Thymus (tissue), 11 donors: ENCODE results near the gene ERAS. TPM values are rescaled to one million over a fixed set of nuclear protein-coding genes. Genes with fewer than 3 reads are reported as not detected.
"Not testable (repeated sequence)": the region's sequence is repeated elsewhere in the genome, so short reads cannot be mapped to it uniquely, and the experiment has no call there.

Source experiments
- DNase-seq, 9 donors: peaks; one replicate each; pipeline ENCODE4 v3.0.0-alpha.2; 2013; ENCODE audit warnings: low spot score in 9 of 9, low read depth in 6 of 9, missing footprints in 1 of 9
- H3K27ac ChIP-seq, 2 donors: one replicate each; pipeline ENCODE4 v1.5.1; 2013; ENCODE audit warnings: control low read depth in 1 of 2, low read depth in 1 of 2, low read length in 1 of 2, mild to moderate bottlenecking in 1 of 2, moderate library complexity in 1 of 2
- H3K27me3 ChIP-seq, 2 donors: one replicate each; pipeline ENCODE4 v1.5.1; 2013; ENCODE audit warnings: low read length in 1 of 2; ENCODE audit not compliant: control insufficient read depth in 2 of 2, insufficient read depth in 1 of 2
- H3K36me3 ChIP-seq, 2 donors: one replicate each; pipeline ENCODE4 v1.5.1; 2013; ENCODE audit warnings: low read length in 1 of 2, mild to moderate bottlenecking in 1 of 2, moderate library complexity in 1 of 2; ENCODE audit not compliant: control insufficient read depth in 2 of 2, insufficient read depth in 2 of 2
- H3K4me1 ChIP-seq, 2 donors: one replicate each; pipeline ENCODE4 v1.5.1; 2013; ENCODE audit warnings: low read length in 2 of 2; ENCODE audit not compliant: control insufficient read depth in 2 of 2, insufficient read depth in 2 of 2
- H3K4me3 ChIP-seq, 2 donors: one replicate each; pipeline ENCODE4 v1.5.1; 2013; ENCODE audit warnings: low read length in 2 of 2, control low read depth in 1 of 2, mild to moderate bottlenecking in 1 of 2
- H3K9me3 ChIP-seq, 2 donors: one replicate each; pipeline ENCODE4 v1.5.1; 2013; ENCODE audit warnings: low read length in 1 of 2, mild to moderate bottlenecking in 1 of 2; ENCODE audit not compliant: control insufficient read depth in 2 of 2, insufficient read depth in 1 of 2
- WGBS: extraction: QIAGEN DNeasy Blood & Tissue Kit; methylation state at CpG from one replicate; pipeline ENCODE4 v1.1.7; 2013; 5-methylcytosine and 5-hydroxymethylcytosine counted together
- polyA plus RNA-seq: library from polyadenylated mRNA; stranded (reverse); fragments of 200-250 nt; gene quantifications from one replicate; pipeline ENCODE4 v1.2.3, GENCODE V29; 2013
- total RNA-seq: library from RNA; stranded (reverse); fragments of 120-200 nt; gene quantifications from one replicate; pipeline ENCODE4 v1.2.4, GENCODE V29; 2013
- donor health status: healthy.

ERAS gene
- total and polyA plus RNA-seq, 2 donors: 0.09 TPM; not detected in 1

DNA sequence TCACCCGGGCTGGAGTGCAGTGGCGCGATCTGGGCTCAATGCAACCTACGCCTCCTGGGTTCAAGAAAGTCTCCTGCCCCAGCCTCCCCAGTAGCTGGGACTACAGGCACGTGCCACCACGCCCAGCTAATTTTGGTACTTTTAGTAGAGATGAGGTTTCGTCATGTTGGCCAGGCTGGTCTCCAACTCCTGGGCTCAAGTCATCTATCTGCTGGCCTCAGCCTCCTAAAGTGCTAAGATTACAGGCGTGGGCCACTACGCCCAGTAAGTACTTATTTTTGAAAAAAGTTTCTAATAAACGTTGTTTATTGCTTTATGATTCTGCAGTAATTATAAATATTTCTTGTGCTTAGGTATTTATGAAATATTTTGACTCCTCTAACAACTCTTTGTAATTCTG lies 13.4 kb downstream of the ERAS start:
- peaks cover 0 to 3% of the 10 kb centered on the region in 2 donors for H3K9me3 ChIP-seq
- 96% methylated on average over 10 of the region's 10 CpGs for WGBS
- no peaks in the 10 kb centered on the region for H3K36me3 ChIP-seq
- no peak for DNase-seq
- peaks cover 0 to 3% of the 10 kb centered on the region in 2 donors for H3K4me1 ChIP-seq
- H3K27me3 ChIP-seq: peaks cover 8 to 34% of the 10 kb centered on the region in 2 donors
- H3K27ac ChIP-seq: no peak overlapping the region
- no peak overlapping the region for H3K4me3 ChIP-seq

DNA sequence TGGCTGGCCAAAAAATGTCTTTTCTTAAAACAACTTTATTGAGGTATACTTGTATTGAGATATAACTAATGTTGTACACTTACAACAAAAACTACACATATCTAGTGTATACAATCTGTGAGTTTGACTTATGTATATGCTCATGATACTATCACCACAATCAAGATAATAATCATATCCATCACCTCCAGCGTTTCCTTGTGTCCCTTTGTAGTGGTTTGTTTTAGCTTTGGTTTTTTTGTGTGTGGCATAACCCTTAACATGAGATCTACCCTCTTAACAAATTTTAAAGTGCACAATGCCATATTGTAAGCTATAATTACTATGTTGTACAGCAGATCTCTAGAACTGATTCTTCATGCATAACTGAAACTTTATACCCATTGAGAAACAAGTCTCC lies 22.5 kb downstream of the ERAS start:
- 0% methylated on average over 1 of the region's 1 CpG for WGBS
- H3K9me3 ChIP-seq: no peaks in the 10 kb centered on the region
- H3K36me3 ChIP-seq: no peaks in the 10 kb centered on the region
- no peak for DNase-seq
- no peak overlapping the region for H3K4me3 ChIP-seq
- no peak overlapping the region for H3K27ac ChIP-seq
- H3K27me3 ChIP-seq: peaks cover 0 to 6% of the 10 kb centered on the region in 2 donors
- H3K4me1 ChIP-seq: no peaks in the 10 kb centered on the region

DNA sequence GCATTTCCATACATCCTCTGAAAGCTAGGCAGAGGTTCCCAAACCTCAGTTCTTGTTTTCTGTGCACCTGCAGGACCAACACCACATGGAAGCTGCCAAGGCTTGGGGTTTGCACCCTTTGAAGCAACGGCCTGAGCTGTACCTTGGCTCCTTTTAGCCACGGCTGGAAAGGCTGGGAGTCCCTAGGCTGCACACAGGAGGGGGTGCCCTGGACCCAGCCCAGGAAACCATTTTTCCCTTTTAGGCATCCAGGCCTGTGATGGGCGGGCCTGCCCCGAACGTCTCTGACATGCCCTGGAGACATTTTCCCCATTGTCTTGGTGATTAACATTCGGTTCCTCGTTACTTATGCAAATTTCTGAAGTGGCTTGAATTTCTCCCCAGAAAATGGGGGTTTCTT lies 26.5 kb downstream of the ERAS start:
- Histone ChIP-seq H3K4me3 (no peak overlapping the region), H3K27ac (no peak overlapping the region), H3K4me1 (no peaks in the 10 kb centered on the region), H3K27me3 (no peaks in the 10 kb centered on the region), H3K36me3 (no peaks in the 10 kb centered on the region), H3K9me3 (no peaks in the 10 kb centered on the region)
- DNase-seq: no peak
- 95% methylated on average over 7 of the region's 7 CpGs for WGBS

DNA sequence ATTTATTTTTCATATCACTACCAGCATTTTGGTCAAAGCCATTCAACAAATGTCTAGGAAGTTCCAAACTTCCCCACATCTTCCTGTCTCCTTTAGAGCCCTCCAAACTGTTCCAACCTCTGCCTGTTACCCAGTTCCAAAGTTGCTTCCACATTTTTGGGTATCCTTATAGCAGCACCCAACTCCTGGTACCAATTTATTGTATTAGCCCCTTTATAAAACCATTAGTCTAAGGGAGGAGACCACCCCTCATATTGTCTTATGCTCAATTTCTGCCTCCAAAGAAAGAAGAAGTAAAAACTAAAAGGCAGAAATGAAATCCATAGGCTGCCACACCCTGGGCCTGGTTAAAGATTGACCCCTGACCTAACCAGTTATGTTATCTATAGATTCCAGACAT lies 27.2 kb downstream of the ERAS start:
- H3K36me3 ChIP-seq, H3K4me1 ChIP-seq, H3K4me3 ChIP-seq, H3K27ac ChIP-seq, H3K9me3 ChIP-seq, DNase-seq, H3K27me3 ChIP-seq: not testable (repeated sequence)

DNA sequence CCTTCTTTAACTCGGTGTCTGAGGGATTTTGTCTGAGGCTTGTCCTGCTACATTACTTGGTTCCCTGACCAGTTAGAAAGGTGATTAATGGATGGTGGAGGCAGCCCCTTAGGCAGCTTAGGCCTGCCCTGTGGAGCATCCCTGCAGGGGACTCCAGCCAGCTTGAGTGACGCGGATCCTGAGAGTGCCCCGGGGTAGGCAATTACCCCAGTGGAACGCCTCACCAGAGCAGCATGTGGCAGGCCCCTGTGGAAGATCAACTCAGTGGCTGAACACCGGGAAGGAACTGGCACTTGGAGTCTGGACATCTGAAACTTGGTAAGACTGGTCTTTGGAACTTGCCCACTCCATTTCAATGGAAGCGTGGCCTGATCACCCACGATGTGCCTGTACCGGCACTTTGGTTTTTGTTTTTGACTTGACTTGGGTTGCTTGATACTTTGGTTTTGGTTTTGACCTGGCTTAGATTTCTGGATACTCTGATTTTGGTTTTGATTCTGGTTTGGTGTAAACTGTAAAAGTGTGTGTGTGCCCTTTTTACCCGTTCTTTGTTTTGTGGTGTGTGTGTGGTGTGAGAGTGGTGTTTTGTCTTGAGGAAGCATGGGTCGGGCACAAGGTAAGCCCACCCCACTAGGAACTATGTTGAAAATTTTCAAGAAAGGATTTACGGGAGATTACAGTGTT lies 27.9 kb downstream of the ERAS start:
- not testable (repeated sequence) for H3K36me3 ChIP-seq, H3K4me3 ChIP-seq, H3K4me1 ChIP-seq, H3K9me3 ChIP-seq, H3K27me3 ChIP-seq, DNase-seq, H3K27ac ChIP-seq
- WGBS: 95% methylated on average over 12 of the region's 12 CpGs

DNA sequence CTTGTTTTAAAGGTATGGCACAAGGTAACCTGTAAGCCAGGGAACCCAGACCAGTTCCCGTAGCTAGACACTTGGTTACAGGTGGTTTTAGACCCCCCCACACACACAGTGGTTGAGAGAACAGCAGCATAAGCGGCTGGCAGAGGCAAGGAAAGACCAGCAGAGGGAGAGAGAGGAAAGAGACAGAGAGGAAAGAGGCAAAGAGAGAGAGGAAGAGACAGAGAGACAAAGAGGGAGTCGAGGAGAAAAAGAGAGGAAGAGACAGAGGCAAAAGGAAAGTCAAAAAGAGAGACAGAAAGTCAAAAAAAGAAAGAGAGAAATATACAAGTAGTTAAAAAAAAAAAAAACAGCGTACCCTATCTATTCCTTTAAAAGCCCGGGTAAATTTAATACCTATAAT lies 28.6 kb downstream of the ERAS start:
- DNase-seq: peak in 1 of 9 donors; percentile 19
- Histone ChIP-seq H3K9me3 (no peaks in the 10 kb centered on the region), H3K27ac (no peak overlapping the region), H3K4me3 (no peak overlapping the region), H3K36me3 (no peaks in the 10 kb centered on the region), H3K4me1 (no peaks in the 10 kb centered on the region), H3K27me3 (no peaks in the 10 kb centered on the region)
- WGBS: 57% methylated on average over 5 of the region's 5 CpGs

DNA sequence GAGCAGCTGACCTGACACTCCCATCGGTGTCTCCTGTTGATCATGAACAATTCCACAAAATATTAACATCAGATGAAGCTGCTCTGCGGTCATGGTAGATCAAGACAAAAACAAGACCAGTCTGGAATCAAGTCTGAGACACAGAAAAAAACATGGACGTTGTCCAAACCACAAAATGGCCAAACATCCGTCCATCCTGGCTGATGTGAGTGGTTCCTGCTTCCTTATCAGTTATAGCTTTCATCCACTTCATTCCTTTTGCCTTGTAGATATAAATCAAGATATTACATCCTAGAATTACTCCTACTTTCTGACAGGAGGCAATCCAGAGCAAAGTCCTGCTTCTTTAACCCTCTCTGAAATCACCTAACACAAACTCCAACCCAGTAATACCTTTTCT lies 37.9 kb downstream of the ERAS start:
- no peak overlapping the region for H3K4me3 ChIP-seq
- H3K27ac ChIP-seq: no peak overlapping the region
- no peaks in the 10 kb centered on the region for H3K36me3 ChIP-seq
- WGBS: 46% methylated on average over 4 of the region's 4 CpGs
- no peak for DNase-seq
- H3K27me3 ChIP-seq: no peaks in the 10 kb centered on the region
- H3K4me1 ChIP-seq: no peaks in the 10 kb centered on the region
- no peaks in the 10 kb centered on the region for H3K9me3 ChIP-seq

DNA sequence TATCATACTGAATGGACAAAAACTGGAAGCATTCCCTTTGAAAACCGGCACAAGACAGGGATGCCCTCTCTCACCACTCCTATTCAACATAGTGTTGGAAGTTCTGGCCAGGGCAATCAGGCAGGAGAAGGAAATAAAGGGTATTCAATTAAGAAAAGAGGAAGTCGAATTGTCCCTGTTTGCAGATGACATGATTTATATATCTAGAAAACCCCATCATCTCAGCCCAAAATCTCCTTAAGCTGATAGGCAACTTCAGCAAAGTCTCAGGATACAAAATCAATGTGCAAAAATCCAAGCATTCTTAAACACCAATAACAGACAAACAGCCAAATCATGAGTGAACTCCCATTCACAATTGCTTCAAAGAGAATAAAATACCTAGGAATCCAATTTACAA lies 45.7 kb downstream of the ERAS start:
- not testable (repeated sequence) for H3K4me3 ChIP-seq

DNA sequence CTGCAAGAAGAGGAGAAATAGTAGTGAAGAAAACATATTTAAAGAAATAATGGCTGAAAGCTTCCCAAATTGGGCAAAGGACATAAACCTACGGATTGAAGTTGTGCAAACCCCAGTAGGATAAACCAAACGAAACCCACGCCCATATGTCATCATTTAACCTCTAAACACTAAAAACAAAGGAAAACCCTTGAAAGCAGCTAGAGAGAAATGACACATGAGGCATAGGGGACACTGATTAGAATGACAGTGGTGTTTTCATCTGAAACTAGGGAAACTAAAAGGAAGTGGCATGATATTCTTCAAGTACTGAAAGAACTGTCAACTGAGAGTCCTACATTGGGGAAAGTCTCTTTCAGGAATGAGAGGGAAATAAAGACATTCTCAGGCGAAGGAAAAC lies 50.6 kb downstream of the ERAS start:
- not testable (repeated sequence) for H3K9me3 ChIP-seq, H3K4me1 ChIP-seq, H3K27me3 ChIP-seq, H3K27ac ChIP-seq, DNase-seq, H3K4me3 ChIP-seq, H3K36me3 ChIP-seq
- 81% methylated on average over 4 of the region's 4 CpGs for WGBS

More for the DNA sequence above, 45.7 kb downstream of the ERAS start:
- DNase-seq, H3K27me3 ChIP-seq, H3K4me1 ChIP-seq, H3K36me3 ChIP-seq, H3K9me3 ChIP-seq, H3K27ac ChIP-seq: not testable (repeated sequence)
- 6% methylated on average over 1 of the region's 2 CpGs for WGBS
